Keratinocyte (primary cell): ENCODE results near the gene HPCAL1. TPM values are rescaled to one million over a fixed set of nuclear protein-coding genes. Genes with fewer than 3 reads are reported as not detected.

Experiments
- DNase-seq: peaks from one replicate; pipeline ENCODE4 v3.0.0-alpha.2; 2011; ENCODE audit warnings: low read depth, missing footprints, low spot score
- FAIRE-seq: peaks from 2 replicates; lab custom pipeline; 2011; peaks lifted over from hg19 to GRCh38; lab: Jason Lieb, UNC
- H2AFZ ChIP-seq: 2 replicates; pipeline ENCODE4 v1.6.0; 2012; ENCODE audit warnings: low read length, control low read depth, inconsistent platforms; ENCODE audit not compliant: control insufficient read depth
- H3K27ac ChIP-seq: 2 replicates; pipeline ENCODE4 v1.5.1; 2011; ENCODE audit warnings: low read length; ENCODE audit not compliant: control insufficient read depth, insufficient read depth
- H3K27me3 ChIP-seq: 3 replicates; pipeline ENCODE4 v1.6.0; 2011; ENCODE audit warnings: low read length; ENCODE audit not compliant: control insufficient read depth, insufficient read depth; ENCODE audit errors: extremely low read depth
- H3K36me3 ChIP-seq, 2 experiments: 2 replicates in 1 of 2; 3 replicates in 1 of 2; pipeline ENCODE4 v1.5.1; 2011; ENCODE audit warnings: low read length in 2 of 2, mild to moderate bottlenecking in 1 of 2; ENCODE audit not compliant: control insufficient read depth in 2 of 2, insufficient read depth in 2 of 2; ENCODE audit errors: extremely low read depth in 1 of 2
- H3K4me1 ChIP-seq: 3 replicates; pipeline ENCODE4 v1.5.1; 2011; ENCODE audit warnings: low read length; ENCODE audit not compliant: control insufficient read depth, insufficient read depth; ENCODE audit errors: extremely low read depth
- H3K4me2 ChIP-seq: 3 replicates; pipeline ENCODE4 v1.6.0; 2011; ENCODE audit warnings: low read depth, low read length; ENCODE audit not compliant: control insufficient read depth, insufficient read depth; ENCODE audit errors: extremely low read depth
- H3K4me3 ChIP-seq, 3 experiments: fragments of 200-600 bp in 1 of 3; sonication (generic) in 1 of 3; 2 replicates in 2 of 3; 3 replicates in 1 of 3; pipeline ENCODE4 v1.5.1; 2011 to 2016; ENCODE audit warnings: low read length in 3 of 3, mild to moderate bottlenecking in 3 of 3, control low read depth in 2 of 3, inconsistent platforms in 1 of 3, low read depth in 1 of 3, mixed read lengths in 1 of 3, mixed run types in 1 of 3, moderate library complexity in 1 of 3; ENCODE audit not compliant: control insufficient read depth in 2 of 3, insufficient read depth in 2 of 3; ENCODE audit errors: extremely low read depth in 1 of 3
- H3K79me2 ChIP-seq: 2 replicates; pipeline ENCODE4 v1.6.0; 2012; ENCODE audit warnings: low read length; ENCODE audit not compliant: control insufficient read depth, insufficient read depth
- H3K9ac ChIP-seq: 3 replicates; pipeline ENCODE4 v1.6.0; 2011; ENCODE audit warnings: low read length; ENCODE audit not compliant: control insufficient read depth, insufficient read depth; ENCODE audit errors: extremely low read depth
- H3K9me1 ChIP-seq: 3 replicates; pipeline ENCODE4 v1.6.0; 2011; ENCODE audit warnings: low read length; ENCODE audit not compliant: control insufficient read depth, insufficient read depth; ENCODE audit errors: extremely low read depth
- H3K9me3 ChIP-seq: 2 replicates; pipeline ENCODE4 v1.5.1; 2012; ENCODE audit warnings: low read depth, low read length; ENCODE audit not compliant: control insufficient read depth
- H4K20me1 ChIP-seq: 3 replicates; pipeline ENCODE4 v1.6.0; 2011; ENCODE audit warnings: low read length; ENCODE audit not compliant: control insufficient read depth, insufficient read depth; ENCODE audit errors: extremely low read depth
- EZH2 ChIP-seq: IDR thresholded peaks from one replicate; pipeline ENCODE4 v1.6.1; 2012; ENCODE audit warnings: inconsistent platforms, mild to moderate bottlenecking, low read length, moderate library complexity
- dilution Hi-C: fragments of 300-500 bp; cut with MboI; formaldehyde crosslinking; loops from one replicate; pipeline ENCODE4 v1.7.0; 2020; ENCODE audit warnings: low sequenced_read_pairs; ENCODE audit not compliant: extremely low pct_ligation_motif_present
- polyA plus RNA-seq, 5 experiments: library from polyadenylated mRNA; depleted of rRNA in 3 of 5; stranded (reverse) in 3 of 5; stranded (forward) in 1 of 5; unstranded in 1 of 5; fragments of >200 nt; gene quantifications; 1 replicate in 1 of 5; 2 replicates in 3 of 5; 3 replicates in 1 of 5; pipeline versions ENCODE4 v1.2.1 to v1.2.3, GENCODE V29; 2011 to 2012; ENCODE audit warnings: missing spikeins in 2 of 5, low read depth in 1 of 5, low replicate concordance in 1 of 5
- TF ChIP-seq, protein P1 (sequence below), 3 experiments: IDR thresholded peaks in 1 of 3; conservative IDR thresholded peaks in 1 of 3; optimal IDR thresholded peaks in 1 of 3; 2 replicates in 2 of 3; 3 replicates in 1 of 3; pipeline versions ENCODE3 to v1.5.1; 2011; ENCODE audit warnings: low read length in 3 of 3, mild to moderate bottlenecking in 3 of 3, moderate library complexity in 2 of 3, control low read depth in 1 of 3, inconsistent platforms in 1 of 3; ENCODE audit not compliant: insufficient read depth in 2 of 3; ENCODE audit errors: extremely low read depth in 1 of 3

HPCAL1 gene
- polyA plus RNA-seq, 1 donor (not counting 4 experiments of a cell fraction or from before 2014, with no cell fraction given): 18.0 TPM

DNA sequence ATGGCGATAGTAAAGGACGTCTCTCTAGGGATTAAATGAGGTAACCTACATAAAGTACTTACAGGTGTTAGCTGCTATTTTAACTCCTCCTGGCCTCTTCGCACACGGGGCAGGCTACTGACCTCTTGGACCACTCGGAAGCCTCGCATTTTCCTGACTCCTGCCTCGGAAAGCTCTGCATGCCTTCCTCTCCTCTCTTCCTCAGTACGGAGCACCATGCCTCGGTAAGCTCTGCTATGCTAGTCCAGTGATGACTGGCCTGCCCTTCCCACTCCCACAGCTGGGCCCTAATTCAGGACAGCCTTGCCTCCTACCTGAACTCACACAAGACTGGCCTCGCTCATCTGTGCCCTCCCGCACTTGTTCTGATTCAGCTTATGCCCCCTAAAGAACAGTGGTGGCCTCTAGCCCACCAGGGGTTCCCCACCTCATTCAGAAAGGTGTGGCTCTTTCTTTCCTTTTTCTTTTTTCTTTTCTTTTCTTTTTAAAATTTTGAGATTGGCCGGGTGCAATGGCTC is 22.7 kb upstream of the HPCAL1 start:
- Histone ChIP-seq H4K20me1 (no peaks in the 10 kb centered on the region), H3K27ac (no peak overlapping the region), H2AFZ (no peak overlapping the region), H3K4me2 (no peak overlapping the region), H3K27me3 (peaks cover 30% of the 10 kb centered on the region), H3K4me1 (peaks cover 15% of the 10 kb centered on the region), H3K9me3 (no peaks in the 10 kb centered on the region), H3K9me1 (no peaks in the 10 kb centered on the region), H3K36me3 (no peaks in the 10 kb centered on the region), H3K9ac (no peak overlapping the region), H3K79me2 (no peaks in the 10 kb centered on the region), H3K4me3 (no peak overlapping the region)
- TF ChIP-seq, protein P1, sequence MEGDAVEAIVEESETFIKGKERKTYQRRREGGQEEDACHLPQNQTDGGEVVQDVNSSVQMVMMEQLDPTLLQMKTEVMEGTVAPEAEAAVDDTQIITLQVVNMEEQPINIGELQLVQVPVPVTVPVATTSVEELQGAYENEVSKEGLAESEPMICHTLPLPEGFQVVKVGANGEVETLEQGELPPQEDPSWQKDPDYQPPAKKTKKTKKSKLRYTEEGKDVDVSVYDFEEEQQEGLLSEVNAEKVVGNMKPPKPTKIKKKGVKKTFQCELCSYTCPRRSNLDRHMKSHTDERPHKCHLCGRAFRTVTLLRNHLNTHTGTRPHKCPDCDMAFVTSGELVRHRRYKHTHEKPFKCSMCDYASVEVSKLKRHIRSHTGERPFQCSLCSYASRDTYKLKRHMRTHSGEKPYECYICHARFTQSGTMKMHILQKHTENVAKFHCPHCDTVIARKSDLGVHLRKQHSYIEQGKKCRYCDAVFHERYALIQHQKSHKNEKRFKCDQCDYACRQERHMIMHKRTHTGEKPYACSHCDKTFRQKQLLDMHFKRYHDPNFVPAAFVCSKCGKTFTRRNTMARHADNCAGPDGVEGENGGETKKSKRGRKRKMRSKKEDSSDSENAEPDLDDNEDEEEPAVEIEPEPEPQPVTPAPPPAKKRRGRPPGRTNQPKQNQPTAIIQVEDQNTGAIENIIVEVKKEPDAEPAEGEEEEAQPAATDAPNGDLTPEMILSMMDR (optimal IDR thresholded peaks at IDR 0.05 in 1 of 3, IDR thresholded peaks at IDR 0.05 in 1 of 3, conservative IDR thresholded peaks at IDR 0.05 in 1 of 3; ENCODE audit: extremely low read depth in 1 of 3, insufficient read depth in 2 of 3, low read length in 3 of 3): no peak
- no peak for TF ChIP-seq EZH2
- FAIRE-seq: no peak
- dilution Hi-C loops: no loop called here
- DNase-seq: no peak

DNA sequence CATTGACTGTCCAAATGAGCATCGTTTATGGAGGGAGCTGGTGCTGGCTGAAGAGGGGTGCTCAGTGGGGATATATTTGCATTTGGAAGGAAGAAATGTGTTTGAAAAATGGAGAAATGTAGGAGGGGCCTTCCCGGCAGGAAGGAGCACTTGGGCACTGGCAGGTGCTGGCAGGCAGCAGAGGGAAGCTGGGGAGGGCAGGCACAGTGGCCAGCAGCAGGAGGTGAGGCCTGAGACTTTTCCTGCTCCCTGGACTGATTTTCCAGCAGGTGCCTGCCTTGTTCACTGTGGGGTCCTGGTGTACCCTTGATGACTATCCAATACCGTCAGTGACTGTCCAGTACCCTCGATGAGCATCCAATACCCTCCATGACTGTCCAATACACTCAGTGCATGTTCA is 20.8 kb upstream of the HPCAL1 start:
- Histone ChIP-seq H3K27ac (no peak overlapping the region), H3K4me1 (peaks cover 23% of the 10 kb centered on the region), H3K9me3 (no peaks in the 10 kb centered on the region), H3K4me3 (no peak overlapping the region), H2AFZ (no peak overlapping the region), H4K20me1 (no peaks in the 10 kb centered on the region), H3K79me2 (no peaks in the 10 kb centered on the region), H3K9ac (no peak overlapping the region), H3K9me1 (no peaks in the 10 kb centered on the region), H3K4me2 (no peak overlapping the region), H3K27me3 (peaks cover 24% of the 10 kb centered on the region), H3K36me3 (no peaks in the 10 kb centered on the region)
- no peak for DNase-seq
- dilution Hi-C loops: no loop called here
- no peak for TF ChIP-seq EZH2
- TF ChIP-seq, protein P1 (optimal IDR thresholded peaks at IDR 0.05 in 1 of 3, IDR thresholded peaks at IDR 0.05 in 1 of 3, conservative IDR thresholded peaks at IDR 0.05 in 1 of 3; ENCODE audit: extremely low read depth in 1 of 3, insufficient read depth in 2 of 3, low read length in 3 of 3): no peak
- no peak for FAIRE-seq
